HepG2 (cell line): ENCODE results near the gene JMJD8. TPM values are rescaled to one million over a fixed set of nuclear protein-coding genes. Genes with fewer than 3 reads are reported as not detected.

Source experiments
- ATAC-seq: fragments of 200-7000 bp; cut with Tn5 transposase; 3 replicates; pipeline ENCODE4 v1.9.1; 2020; ENCODE audit warnings: mild to moderate bottlenecking, moderate library complexity
- BruUV-seq: library from RNA; stranded (reverse); fragments of 400-500 nt; replicated peaks from 2 replicates; lab custom pipeline; 2021; lab: Mats Ljungman, UMichigan
- CTCF ChIA-PET: fragments of 300-600 bp; formaldehyde crosslinking; extraction: SDS; loops from one replicate; lab custom pipeline; 2021; ENCODE audit warnings: low total read pairs, inconsistent platforms, low intra/inter-chr PET ratio; lab: Yijun Ruan, JAX
- POLR2A ChIA-PET: fragments of 350-600 bp; sonication (Branson Sonifier 250); formaldehyde crosslinking; loops from one replicate; lab custom pipeline; 2020; ENCODE audit warnings: antibody characterized with exemption, inconsistent platforms; lab: Yijun Ruan, JAX
- DNase-seq: peaks from one replicate; pipeline ENCODE4 v3.0.0-alpha.2; 2015; ENCODE audit warnings: low spot score
- FAIRE-seq: peaks from 3 replicates; lab custom pipeline; 2011; peaks lifted over from hg19 to GRCh38; lab: Jason Lieb, UNC
- H2AFZ ChIP-seq: one replicate; pipeline ENCODE4 v1.6.1; 2011; ENCODE audit warnings: low read length, inconsistent platforms
- H3K27ac ChIP-seq: fragments of 300-600 bp; 3 replicates; pipeline ENCODE4 v1.8.0; 2011; ENCODE audit warnings: mixed run types, mild to moderate bottlenecking, mixed read lengths, low read length, inconsistent platforms; ENCODE audit not compliant: insufficient read depth; ENCODE audit errors: extremely low read length
- H3K27me3 ChIP-seq, 2 experiments: fragments of 200-600 bp in 1 of 2; 2 replicates in 1 of 2; 3 replicates in 1 of 2; pipeline versions ENCODE4 v1.6.0 to v1.8.0; 2011; ENCODE audit warnings: low read length in 2 of 2, mild to moderate bottlenecking in 2 of 2, moderate library complexity in 2 of 2, inconsistent platforms in 1 of 2; ENCODE audit not compliant: insufficient read depth in 2 of 2, control insufficient read depth in 1 of 2
- H3K36me3 ChIP-seq, 2 experiments: fragments of 200-600 bp in 1 of 2; replicated peaks in 1 of 2; 2 replicates in 1 of 2; 3 replicates in 1 of 2; pipeline versions ENCODE4 v1.5.1 to v1.8.0; 2011; ENCODE audit warnings: low read length in 2 of 2, inconsistent platforms in 1 of 2; ENCODE audit not compliant: insufficient read depth in 2 of 2, control insufficient read depth in 1 of 2
- H3K4me1 ChIP-seq: 2 replicates; pipeline ENCODE4 v1.5.1; 2012; ENCODE audit warnings: low read length, inconsistent platforms; ENCODE audit not compliant: insufficient read depth
- H3K4me2 ChIP-seq: 2 replicates; pipeline ENCODE4 v1.6.0; 2011; ENCODE audit warnings: low read depth, low read length, inconsistent platforms
- H3K4me3 ChIP-seq, 3 experiments: fragments of 200-600 bp in 1 of 3; sonication (generic), shearing (Covaris generic) in 1 of 3; replicated peaks in 1 of 3; 2 replicates each; pipeline ENCODE4 v1.5.1; 2011 to 2016; ENCODE audit warnings: low read length in 3 of 3, inconsistent platforms in 2 of 3, low read depth in 2 of 3, mild to moderate bottlenecking in 2 of 3, control low read depth in 1 of 3, mixed read lengths in 1 of 3; ENCODE audit not compliant: insufficient read depth in 1 of 3
- H3K79me2 ChIP-seq: one replicate; pipeline ENCODE4 v1.6.1; 2011; ENCODE audit warnings: low read length, inconsistent platforms; ENCODE audit not compliant: insufficient read depth
- H3K9ac ChIP-seq: 2 replicates; pipeline ENCODE4 v1.6.0; 2011; ENCODE audit warnings: mild to moderate bottlenecking, low read depth, low read length, inconsistent platforms; ENCODE audit not compliant: insufficient read depth
- H3K9me3 ChIP-seq: 2 replicates; pipeline ENCODE4 v1.5.1; 2012; ENCODE audit warnings: mild to moderate bottlenecking, low read length
- H4K20me1 ChIP-seq: 2 replicates; pipeline ENCODE4 v1.6.0; 2011; ENCODE audit warnings: inconsistent platforms, mild to moderate bottlenecking, low read length, moderate library complexity; ENCODE audit not compliant: insufficient read depth
- BORCS8-MEF2B ChIP-seq: sonication (generic); formaldehyde crosslinking; IDR thresholded peaks from 2 replicates; pipeline ENCODE4 v1.8.0; 2022; ENCODE audit warnings: mild to moderate bottlenecking, missing genetic modification reagents
- BRD4 ChIP-seq: sonication (generic); formaldehyde crosslinking; IDR thresholded peaks from 2 replicates; pipeline ENCODE4 v1.4.0; 2020; ENCODE audit warnings: missing genetic modification reagents
- CREM ChIP-seq, 2 experiments: sonication (generic) in 1 of 2; formaldehyde crosslinking in 1 of 2; IDR thresholded peaks; 2 replicates each; pipeline versions ENCODE4 v1.4.0 to v1.6.1; 2016 to 2020; ENCODE audit warnings: antibody characterized with exemption in 1 of 2, mild to moderate bottlenecking in 1 of 2, missing genetic modification reagents in 1 of 2
- FIP1L1 ChIP-seq: fragments of 200-400 bp; formaldehyde crosslinking; IDR thresholded peaks from 2 replicates; pipeline ENCODE4 v1.6.1; 2018; ENCODE audit warnings: low read depth, mild to moderate bottlenecking, low read length, moderate library complexity, borderline replicate concordance; ENCODE audit not compliant: insufficient read depth
- GZF1 ChIP-seq: sonication (generic); formaldehyde crosslinking; IDR thresholded peaks from 2 replicates; pipeline ENCODE4 v1.5.1; 2020; ENCODE audit warnings: mild to moderate bottlenecking, missing genetic modification reagents
- HDAC6 ChIP-seq: fragments of 200-600 bp; sonication (generic); IDR thresholded peaks from 2 replicates; pipeline ENCODE4 v1.7.0; 2017; ENCODE audit warnings: mild to moderate bottlenecking, antibody characterized with exemption, low read length, low read depth
- NFIC ChIP-seq: IDR thresholded peaks from 2 replicates; pipeline ENCODE4 v1.6.1; 2012; ENCODE audit warnings: mild to moderate bottlenecking, low read length, inconsistent platforms
- NFRKB ChIP-seq: fragments of 450-650 bp; IDR thresholded peaks from 2 replicates; pipeline ENCODE4 v1.6.1; 2017
- PHF21A ChIP-seq: sonication (generic); formaldehyde crosslinking; IDR thresholded peaks from 2 replicates; pipeline ENCODE4 v1.5.0; 2020; ENCODE audit warnings: mild to moderate bottlenecking, missing genetic modification reagents
- TOPORS ChIP-seq: sonication (generic); formaldehyde crosslinking; IDR thresholded peaks from 2 replicates; pipeline ENCODE4 v1.8.0; 2023; ENCODE audit warnings: mild to moderate bottlenecking, missing genetic modification reagents
- ZNF205 ChIP-seq: IDR thresholded peaks from 2 replicates; pipeline ENCODE4 v1.6.1; 2018; ENCODE audit warnings: missing biosample characterization, missing genetic modification reagents
- ZNF605 ChIP-seq: sonication (generic); formaldehyde crosslinking; IDR thresholded peaks from 2 replicates; pipeline ENCODE4 v1.8.0; 2022; ENCODE audit warnings: mild to moderate bottlenecking, missing genetic modification reagents
- ZNF720 ChIP-seq: sonication (generic); formaldehyde crosslinking; IDR thresholded peaks from 2 replicates; pipeline ENCODE4 v1.4.0; 2020; ENCODE audit warnings: missing genetic modification reagents
- ZNF782 ChIP-seq: sonication (generic); formaldehyde crosslinking; IDR thresholded peaks from 2 replicates; pipeline ENCODE4 v1.4.0; 2020; ENCODE audit warnings: missing genetic modification reagents, mild to moderate bottlenecking, borderline replicate concordance
- ZSCAN21 ChIP-seq: sonication (generic); formaldehyde crosslinking; IDR thresholded peaks from 2 replicates; pipeline ENCODE4 v1.8.0; 2022; ENCODE audit warnings: mild to moderate bottlenecking, missing genetic modification reagents, moderate library complexity, borderline replicate concordance
- WGBS: methylation state at CpG from one replicate; pipeline ENCODE4 v1.1.6; 2017; ENCODE audit warnings: low lambda C conversion rate; 5-methylcytosine and 5-hydroxymethylcytosine counted together
- in situ Hi-C: cut with HindIII; loops from 2 replicates; pipeline ENCODE4 v1.10.0; 2017; ENCODE audit warnings: low pct_unique_long_range_greater_than_20kb; ENCODE audit not compliant: extremely low pct_ligation_motif_present
- intact Hi-C: fragments of 100-400 bp; cut with micrococcal nuclease; formaldehyde crosslinking; loops from one replicate; pipeline ENCODE4 v1.10.0; 2022; ENCODE audit not compliant: unreplicated experiment
- polyA plus RNA-seq, 8 experiments: library from polyadenylated mRNA; depleted of rRNA in 3 of 8; stranded (reverse) in 7 of 8; unstranded in 1 of 8; fragments of >200 nt; fragmentation: Illumina TruSeq in 4 of 8; extraction: Trizol in 4 of 8; gene quantifications; 2 replicates each; pipeline versions ENCODE4 v1.2.1 to v1.2.3, GENCODE V29; 2011 to 2016; ENCODE audit warnings: low read depth in 4 of 8, missing spikeins in 1 of 8, mixed read lengths in 1 of 8; ENCODE audit not compliant: insufficient read depth in 1 of 8
- total RNA-seq, 5 experiments: library from RNA; depleted of rRNA; stranded (reverse); fragments of >200 nt; fragmentation: Illumina TruSeq; extraction: Trizol; gene quantifications; 2 replicates each; pipeline ENCODE4 v1.2.3, GENCODE V29; 2016; ENCODE audit warnings: low read depth in 1 of 5
- TF ChIP-seq, protein P1 (sequence below): IDR thresholded peaks from 2 replicates; pipeline ENCODE4 v1.6.1; 2016; ENCODE audit warnings: mild to moderate bottlenecking, missing biosample characterization, missing genetic modification reagents
- TF ChIP-seq, protein P2 (sequence below): fragments of 450-650 bp; IDR thresholded peaks from 2 replicates; pipeline ENCODE4 v1.6.1; 2017
- TF ChIP-seq, protein P3 (sequence below): IDR thresholded peaks from 2 replicates; pipeline ENCODE4 v1.6.1; 2012; ENCODE audit warnings: inconsistent platforms
- TF ChIP-seq, protein P4 (sequence below): sonication (generic); formaldehyde crosslinking; conservative IDR thresholded peaks from 2 replicates; pipeline ENCODE4 v1.4.0; 2020; ENCODE audit warnings: mild to moderate bottlenecking, missing genetic modification reagents, moderate library complexity

Gene JMJD8
- total and polyA plus RNA-seq, 2 of the 13 experiments (the other 11 are each of a cell fraction or from before 2014, with no cell fraction given) = 2.6 to 11.8 TPM

DNA sequence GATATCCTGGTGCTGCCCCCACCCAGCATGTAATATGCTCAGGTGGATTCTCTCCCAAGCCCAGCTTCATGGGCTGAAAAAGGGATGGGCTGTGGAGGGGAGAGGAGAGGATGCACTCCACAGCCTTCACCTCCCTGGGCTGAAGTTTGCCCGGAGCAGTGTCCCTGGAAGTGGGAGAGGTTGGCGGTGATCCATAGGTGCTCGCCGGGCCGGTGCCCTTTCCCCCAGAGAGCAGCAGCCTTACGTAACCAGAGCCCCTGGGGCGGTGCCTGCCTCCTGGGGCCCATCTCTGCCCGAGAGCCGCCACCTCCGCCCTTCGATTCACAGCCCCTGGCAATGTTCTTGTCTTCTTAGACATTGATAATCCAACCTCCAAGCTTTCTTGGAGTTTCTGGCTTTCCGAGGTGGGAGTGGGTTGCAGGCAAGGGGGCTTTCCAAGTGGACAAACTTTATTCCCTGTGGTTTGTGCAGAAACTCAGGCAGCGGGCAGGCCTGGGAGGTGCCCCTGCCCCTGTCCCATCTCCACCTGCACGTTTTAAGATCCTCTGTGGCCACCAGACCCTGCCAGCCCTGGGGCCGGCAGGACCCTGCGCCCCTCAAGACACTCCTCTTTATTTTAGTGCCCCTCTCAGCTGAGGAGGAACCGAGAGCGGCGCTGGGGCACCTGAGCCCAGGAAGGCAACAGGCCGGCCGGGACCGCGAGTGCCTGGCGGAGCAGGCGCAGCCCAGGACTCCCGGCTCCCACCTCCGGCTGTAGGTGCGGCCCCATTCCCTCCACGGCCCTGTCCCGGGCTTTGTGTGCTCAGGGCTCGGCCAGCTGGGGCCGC lies 38.1 kb downstream of the JMJD8 start:
- DNase-seq = peak; percentile 65
- peak; percentile 79 for FAIRE-seq
- peaks cover 4% of the 10 kb centered on the region; the same call in 1 of the 2 replicates for H4K20me1 ChIP-seq
- POLR2A ChIA-PET = interaction anchor here (0.6 kb wide), 1 partner anchor 10 kb away, joined by 3 read pairs; the partner anchor contains the start of gene METTL26
- no peaks in the 10 kb centered on the region for H3K36me3 ChIP-seq
- CTCF ChIA-PET = no interaction called here
- H3K79me2 ChIP-seq = peaks cover 31% of the 10 kb centered on the region
- H3K27me3 ChIP-seq = no peaks in the 10 kb centered on the region
- in situ Hi-C loops = no loop called here
- H3K4me1 ChIP-seq = peaks cover 78% of the 10 kb centered on the region
- ATAC-seq = peak; percentile 9; the same call in 2 of the 3 replicates
- H3K4me2 ChIP-seq = peak overlapping the region; percentile 54
- 81% methylated on average over 20 of the region's 32 CpGs for WGBS
- peak overlapping the region; percentile 7; the same call in 1 of the 2 replicates for H3K9ac ChIP-seq
- intact Hi-C loops = loop anchor here (10.0 kb wide), 1 partner anchor 61 kb away; no protein-coding TSS in a partner anchor
- H3K9me3 ChIP-seq = no peaks in the 10 kb centered on the region
- no TSS peak for BruUV-seq
- H3K4me3 ChIP-seq = peak overlapping the region in 2 of 3 experiments; percentile 8 to 31; a peak in 1 of 6 replicates
- H2AFZ ChIP-seq = no peak overlapping the region
- H3K27ac ChIP-seq = peak overlapping the region; percentile 62
- TF ChIP-seq FIP1L1 (no peak), ZNF605 (CRISPR knock-in tag) (no peak), GZF1 (CRISPR knock-in tag) (peak; percentile 60; the same call in 1 of the 2 replicates), CREM (IDR thresholded peaks at IDR 0.05) (0 out of 2 replicates have a peak, but pooled peaks have one; percentile 26), CREM (CRISPR knock-in tag; IDR thresholded peaks at IDR 0.05) (no peak), BRD4 (CRISPR knock-in tag) (no peak), NFRKB (no peak), ZNF782 (CRISPR knock-in tag) (no peak), BORCS8-MEF2B (CRISPR knock-in tag) (no peak), ZSCAN21 (CRISPR knock-in tag) (no peak), TOPORS (no peak), PHF21A (CRISPR knock-in tag) (peak; percentile 69), HDAC6 (no peak), ZNF205 (CRISPR knock-in tag) (no peak), NFIC (no peak; the same call in 1 of the 2 replicates), ZNF720 (CRISPR knock-in tag) (no peak)
- TF ChIP-seq, protein P1, sequence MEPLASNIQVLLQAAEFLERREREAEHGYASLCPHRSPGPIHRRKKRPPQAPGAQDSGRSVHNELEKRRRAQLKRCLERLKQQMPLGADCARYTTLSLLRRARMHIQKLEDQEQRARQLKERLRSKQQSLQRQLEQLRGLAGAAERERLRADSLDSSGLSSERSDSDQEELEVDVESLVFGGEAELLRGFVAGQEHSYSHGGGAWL (CRISPR knock-in tag) = no peak
- TF ChIP-seq, protein P2, sequence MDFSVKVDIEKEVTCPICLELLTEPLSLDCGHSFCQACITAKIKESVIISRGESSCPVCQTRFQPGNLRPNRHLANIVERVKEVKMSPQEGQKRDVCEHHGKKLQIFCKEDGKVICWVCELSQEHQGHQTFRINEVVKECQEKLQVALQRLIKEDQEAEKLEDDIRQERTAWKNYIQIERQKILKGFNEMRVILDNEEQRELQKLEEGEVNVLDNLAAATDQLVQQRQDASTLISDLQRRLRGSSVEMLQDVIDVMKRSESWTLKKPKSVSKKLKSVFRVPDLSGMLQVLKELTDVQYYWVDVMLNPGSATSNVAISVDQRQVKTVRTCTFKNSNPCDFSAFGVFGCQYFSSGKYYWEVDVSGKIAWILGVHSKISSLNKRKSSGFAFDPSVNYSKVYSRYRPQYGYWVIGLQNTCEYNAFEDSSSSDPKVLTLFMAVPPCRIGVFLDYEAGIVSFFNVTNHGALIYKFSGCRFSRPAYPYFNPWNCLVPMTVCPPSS = no peak
- TF ChIP-seq, protein P3, sequence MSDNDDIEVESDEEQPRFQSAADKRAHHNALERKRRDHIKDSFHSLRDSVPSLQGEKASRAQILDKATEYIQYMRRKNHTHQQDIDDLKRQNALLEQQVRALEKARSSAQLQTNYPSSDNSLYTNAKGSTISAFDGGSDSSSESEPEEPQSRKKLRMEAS = no peak
- TF ChIP-seq, protein P4, sequence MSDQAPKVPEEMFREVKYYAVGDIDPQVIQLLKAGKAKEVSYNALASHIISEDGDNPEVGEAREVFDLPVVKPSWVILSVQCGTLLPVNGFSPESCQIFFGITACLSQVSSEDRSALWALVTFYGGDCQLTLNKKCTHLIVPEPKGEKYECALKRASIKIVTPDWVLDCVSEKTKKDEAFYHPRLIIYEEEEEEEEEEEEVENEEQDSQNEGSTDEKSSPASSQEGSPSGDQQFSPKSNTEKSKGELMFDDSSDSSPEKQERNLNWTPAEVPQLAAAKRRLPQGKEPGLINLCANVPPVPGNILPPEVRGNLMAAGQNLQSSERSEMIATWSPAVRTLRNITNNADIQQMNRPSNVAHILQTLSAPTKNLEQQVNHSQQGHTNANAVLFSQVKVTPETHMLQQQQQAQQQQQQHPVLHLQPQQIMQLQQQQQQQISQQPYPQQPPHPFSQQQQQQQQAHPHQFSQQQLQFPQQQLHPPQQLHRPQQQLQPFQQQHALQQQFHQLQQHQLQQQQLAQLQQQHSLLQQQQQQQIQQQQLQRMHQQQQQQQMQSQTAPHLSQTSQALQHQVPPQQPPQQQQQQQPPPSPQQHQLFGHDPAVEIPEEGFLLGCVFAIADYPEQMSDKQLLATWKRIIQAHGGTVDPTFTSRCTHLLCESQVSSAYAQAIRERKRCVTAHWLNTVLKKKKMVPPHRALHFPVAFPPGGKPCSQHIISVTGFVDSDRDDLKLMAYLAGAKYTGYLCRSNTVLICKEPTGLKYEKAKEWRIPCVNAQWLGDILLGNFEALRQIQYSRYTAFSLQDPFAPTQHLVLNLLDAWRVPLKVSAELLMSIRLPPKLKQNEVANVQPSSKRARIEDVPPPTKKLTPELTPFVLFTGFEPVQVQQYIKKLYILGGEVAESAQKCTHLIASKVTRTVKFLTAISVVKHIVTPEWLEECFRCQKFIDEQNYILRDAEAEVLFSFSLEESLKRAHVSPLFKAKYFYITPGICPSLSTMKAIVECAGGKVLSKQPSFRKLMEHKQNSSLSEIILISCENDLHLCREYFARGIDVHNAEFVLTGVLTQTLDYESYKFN = peak; percentile 81
